A204.1 (cell line): ENCODE measurements around the gene CD74.
"Not testable (repeated sequence)": the region's sequence is repeated elsewhere in the genome, so short reads cannot be mapped to it uniquely, and the experiment has no call there.

Experiments
- FAIRE-seq: peaks from 2 replicates; lab custom pipeline; 2012; peaks lifted over from hg19 to GRCh38; lab: Jason Lieb, UNC

CD74 gene

DNA sequence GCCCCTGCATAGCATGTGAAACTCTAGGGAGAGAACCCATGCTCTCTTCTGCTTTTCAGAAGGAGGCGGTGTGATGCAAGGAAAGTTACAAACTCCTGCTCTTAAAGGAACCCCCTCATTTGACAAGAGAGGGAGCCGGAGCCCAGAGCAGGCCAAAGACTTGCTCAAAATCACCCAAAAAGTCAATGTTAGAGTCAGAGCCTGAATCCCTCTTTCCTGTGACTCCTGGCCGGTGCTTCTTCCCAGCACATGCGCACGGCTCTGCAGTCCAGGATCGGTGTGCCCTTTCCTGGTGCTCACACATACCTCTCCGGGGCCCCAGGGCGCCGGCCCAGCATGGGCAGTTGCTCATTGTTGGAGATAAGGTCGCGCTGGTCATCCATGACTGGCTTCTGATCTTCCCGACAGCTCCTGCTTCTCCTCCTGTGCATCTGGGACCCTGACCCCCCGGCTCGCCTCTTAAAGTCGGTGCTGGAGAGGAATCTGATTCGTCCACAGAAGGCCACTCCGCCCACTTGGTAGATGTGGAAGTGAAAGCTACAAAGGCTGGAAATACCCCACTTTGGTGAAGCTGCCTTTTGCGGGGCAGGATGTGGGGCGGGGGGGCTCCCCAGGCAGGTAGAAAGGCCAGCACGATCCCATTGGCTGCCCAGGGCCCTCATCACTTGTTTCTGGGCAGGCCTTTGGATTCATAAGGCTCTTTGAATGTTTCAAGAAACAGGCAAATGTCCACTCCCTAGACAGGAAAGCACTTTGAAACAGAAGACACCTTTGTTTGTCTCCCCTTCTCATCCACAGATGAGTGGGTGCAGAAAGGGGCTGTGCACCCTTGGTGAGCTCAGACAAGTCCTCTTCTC is at the start of gene CD74:
Gene CD74 (minus strand): TSS at position 592 of the 857 bp plus-strand sequence. CDS start 161 bp downstream, at position 431.
- FAIRE-seq = no peak

DNA sequence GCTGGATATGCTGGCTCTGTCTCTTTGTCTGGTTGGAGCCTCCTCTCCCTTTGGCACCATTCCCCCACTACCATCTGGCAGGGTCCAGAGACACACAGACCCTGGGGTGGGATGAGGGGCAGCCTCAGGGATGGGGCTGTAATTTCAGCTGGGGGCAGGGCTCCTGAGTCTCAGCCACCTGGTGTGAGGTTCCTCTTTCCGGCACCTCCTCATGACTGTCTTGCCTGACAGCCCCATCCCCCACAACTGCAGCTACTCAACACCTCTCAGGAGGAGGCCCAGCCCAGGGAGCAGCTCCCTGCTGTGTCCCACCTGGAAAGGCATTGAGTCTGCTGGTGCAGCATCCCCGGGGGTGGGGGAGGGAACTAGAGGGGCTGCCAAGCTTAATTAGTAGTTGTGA is 48.5 kb upstream of the CD74 start:
- FAIRE-seq = no peak

DNA sequence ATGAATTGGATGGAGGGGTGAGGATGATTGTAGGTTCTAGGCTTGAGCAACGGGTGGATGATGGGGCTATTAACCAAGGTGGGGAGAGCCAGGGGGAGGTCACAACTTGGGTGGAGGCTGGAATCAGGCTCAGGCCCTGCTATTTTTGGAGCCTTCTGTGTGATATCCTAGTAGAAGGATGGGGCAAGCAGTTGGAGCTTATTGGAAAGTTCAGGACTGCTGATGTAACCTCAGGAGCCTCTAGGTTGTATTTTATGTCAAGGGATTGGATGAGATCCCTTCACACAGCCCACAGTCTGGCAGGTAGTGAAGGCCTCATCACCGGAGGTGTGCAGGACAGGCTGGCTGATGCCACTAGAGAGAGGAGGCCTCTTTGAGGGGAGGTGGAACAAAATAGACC is 48.1 kb upstream of the CD74 start:
- no peak for FAIRE-seq

DNA sequence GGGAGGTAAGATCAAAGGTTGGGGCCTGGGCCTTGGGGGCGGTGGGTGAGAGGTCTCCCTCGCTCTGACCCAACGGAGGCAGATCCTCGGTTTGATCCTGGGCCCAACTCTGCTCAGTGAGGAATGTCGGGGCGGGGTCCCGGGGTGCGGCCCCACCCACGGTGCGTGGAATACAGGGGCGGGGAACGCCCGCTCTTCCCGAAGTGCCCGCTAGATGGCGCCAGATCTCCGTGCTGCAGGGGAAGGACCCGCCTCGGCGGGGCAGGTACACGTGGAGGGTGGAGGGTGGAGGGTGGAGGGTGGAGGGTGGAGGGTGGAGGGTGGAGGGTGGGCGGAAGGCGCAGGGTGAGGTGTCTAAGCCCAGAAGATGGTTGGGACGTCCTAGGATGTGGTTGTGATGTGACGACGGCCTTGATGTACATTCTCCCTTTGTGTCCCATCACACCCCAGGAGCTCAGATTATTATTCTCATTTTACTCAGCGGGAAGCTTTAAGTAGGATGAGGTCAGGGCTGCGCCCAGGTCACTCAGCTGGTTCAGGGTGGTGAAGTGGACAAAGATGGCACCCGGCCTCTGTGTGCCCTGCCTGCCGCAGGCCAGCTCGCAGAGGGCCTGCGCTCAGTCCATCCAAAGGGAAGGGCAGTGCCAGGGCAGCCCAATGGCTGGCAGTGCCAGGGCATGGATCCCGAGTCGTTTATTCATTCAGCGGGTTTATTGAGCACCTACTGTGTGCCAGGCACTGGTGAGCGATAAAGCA is 46.3 kb upstream of the CD74 start:
- no peak for FAIRE-seq

DNA sequence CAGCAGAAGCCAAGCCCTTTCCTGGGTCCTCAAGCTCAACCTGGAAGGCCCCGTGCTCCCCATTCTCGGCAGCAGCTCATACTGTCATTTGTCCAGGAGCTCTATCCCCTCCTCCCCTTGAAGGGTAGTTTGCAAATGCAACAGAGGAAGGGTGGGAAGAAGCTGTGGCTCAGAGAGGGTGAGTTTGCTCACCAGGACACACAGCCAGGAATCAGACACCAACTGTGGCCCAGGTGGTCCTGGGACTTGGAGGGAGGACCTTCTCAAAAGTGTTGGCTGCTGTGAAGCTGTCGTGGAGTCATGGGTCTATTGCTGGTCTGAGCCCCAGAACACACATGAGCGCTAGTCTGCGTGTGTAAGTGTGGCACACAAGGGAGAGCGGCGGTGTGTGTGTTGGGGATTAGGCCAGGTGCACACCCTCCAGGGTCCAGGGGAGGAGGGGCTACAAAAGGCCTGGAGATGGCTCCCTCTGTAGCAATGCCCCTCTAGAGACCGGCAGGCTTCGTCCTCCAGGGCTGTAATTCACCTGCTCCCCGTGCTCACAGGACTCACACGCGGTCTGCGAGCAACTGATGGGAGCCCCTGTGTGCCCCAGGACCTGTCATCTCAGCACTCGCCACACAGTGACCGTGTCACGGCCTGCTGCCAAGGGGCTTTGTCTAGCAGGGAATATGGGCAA is 45.0 kb upstream of the CD74 start:
- FAIRE-seq = no peak

DNA sequence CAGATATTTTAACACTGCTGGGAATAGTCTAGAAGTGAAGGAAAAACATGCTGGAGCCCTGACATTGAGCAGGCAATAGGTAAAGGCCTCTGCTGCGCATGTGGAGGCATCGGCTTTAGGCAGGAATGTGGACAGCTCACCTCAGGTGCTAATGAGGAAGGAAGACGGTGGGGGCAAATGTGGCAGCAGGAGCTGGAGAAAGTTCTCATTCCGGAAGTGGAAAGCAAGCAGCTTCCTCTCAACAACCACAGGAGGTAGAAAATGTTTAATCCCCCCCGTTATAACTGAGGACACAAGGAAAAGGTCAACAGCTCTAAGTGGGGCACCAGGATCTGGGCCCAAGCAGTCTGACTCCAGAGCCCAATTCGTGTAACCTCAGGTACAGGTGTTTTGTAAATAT is 44.4 kb upstream of the CD74 start:
- no peak for FAIRE-seq

DNA sequence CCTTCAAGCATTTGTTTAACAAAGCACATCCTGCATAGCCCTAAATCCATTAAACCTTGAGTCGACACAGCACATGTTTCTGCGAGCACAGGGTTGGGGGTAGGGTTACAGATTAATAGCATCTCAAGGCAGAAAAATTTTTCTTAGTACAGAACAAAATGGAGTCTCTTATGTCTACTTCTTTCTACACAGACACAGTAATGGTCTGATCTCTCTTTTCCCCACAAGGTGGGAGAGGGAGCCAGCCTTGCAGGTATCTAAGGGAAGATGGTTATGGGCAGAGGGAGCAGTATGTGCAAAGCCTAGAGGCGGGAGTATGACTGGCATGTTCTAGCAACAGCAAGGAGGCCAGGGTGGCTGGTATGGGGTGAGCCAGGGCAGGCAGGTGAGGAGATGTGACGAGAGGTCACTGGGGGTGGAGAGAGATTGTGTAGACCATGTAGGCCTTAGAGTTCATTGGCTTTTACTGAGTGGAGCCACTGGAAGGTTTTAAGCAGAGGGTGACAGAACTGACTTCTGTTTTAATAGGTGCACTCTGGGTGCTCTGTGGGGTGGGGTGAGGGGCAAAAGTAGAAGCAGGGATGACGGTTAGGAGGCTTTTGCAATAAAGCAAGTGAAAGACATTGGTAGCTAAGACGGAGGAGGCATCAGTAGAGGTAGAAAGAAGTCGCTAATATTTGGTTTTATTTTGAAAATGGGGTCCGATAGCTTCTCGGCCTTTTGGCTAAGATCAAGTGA is 42.0 kb upstream of the CD74 start:
- FAIRE-seq = no peak

DNA sequence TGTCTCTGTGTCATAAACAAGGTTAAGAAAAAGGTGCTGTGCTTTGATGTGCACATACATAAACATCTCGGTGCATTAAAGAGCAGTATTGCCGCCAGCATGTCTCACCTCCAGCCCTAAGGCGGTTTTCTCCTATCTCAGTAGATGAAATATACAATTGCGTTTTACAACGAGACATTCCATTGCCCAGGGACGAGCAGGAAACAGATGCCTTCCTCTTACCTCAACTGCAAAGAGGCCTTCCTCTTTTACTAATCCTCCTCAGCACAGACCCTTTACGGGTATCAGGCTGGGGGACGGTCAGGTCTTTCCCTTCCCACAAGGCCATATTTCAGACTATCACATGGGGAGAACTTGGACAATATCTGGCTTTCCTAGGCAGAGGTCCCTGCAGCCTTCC is 41.3 kb upstream of the CD74 start:
- FAIRE-seq = not testable (repeated sequence)

DNA sequence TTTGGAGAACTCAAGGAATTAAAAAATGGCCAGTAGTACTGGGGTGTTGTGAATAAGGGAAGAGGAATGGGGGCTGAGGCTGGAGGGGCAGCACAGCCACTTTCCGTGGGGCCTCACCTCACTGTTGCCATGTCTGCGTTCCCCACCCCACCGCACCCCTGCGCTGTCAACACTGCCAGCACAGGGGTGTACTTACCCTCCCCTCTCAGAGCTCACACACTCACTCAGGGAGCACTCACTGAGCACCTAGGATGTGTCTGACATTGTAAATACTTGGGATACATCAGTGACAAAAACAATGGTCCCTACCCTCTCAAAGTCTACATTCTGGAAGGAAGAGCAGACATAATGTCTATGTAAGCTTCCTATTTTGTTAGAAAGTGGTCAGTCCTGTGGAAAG is 40.2 kb upstream of the CD74 start:
- no peak for FAIRE-seq

DNA sequence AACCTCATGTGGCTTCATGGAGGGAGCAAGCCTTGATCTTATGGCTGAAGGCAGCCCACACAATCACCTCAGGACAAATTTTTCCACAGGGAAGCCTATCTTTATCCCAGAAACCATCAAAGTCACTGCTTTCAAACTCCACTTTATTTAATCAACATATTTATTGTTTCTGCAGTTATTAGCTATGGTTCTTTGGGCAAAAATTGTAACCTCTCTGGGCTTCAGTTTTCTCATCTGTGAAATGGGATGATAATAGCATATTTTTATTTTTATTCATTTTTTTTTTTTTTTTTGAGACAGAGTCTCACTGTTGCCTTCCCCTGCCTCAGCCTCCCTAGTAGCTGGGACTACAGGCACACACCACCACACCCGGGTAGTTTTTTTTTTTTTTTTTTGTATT is 38.9 kb upstream of the CD74 start:
- FAIRE-seq = no peak

DNA sequence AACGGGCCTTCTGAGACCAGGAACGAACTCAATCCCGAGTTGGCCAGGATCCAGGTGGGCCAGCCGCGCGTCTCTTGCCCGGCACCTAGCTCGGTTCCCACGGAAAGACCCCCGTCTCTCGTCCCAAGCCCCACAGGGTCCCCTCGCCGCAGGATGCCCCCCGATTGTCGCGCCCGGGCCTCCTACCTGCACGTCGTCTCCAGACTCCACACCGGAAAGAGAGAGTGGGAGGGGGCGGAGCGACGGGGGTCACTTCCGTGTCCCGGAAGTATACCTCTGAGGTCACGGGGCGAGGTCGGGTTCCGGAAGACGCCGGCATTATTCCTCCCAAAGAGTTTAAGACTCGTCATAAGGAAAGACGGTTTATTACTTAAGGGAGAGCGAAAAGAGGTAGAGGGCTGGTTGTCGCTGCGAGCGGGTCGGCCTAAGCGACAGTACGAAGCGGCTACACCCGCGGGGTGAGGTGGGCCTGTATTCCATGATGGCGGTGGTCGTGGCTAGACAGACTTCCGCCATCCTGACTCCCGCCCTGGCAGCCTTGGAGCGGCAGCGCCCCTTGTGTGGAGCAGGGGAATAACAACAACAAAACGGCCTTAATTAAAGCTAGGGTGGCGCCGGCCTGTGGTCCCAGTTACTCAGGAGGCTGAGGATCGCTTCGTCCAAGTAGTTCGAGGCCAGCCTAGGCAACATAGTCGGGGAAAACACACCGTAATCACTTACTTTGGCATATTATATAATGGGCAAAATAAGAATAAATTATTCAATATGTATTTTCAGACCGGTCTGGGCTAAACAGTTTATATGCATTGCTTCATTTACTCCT is 37.0 kb upstream of the CD74 start, which contains the start of gene RPS14:
Gene RPS14 (minus strand): TSS at position 223 of the 823 bp plus-strand sequence. CDS start 2,006 bp downstream, outside the sequence.
- no peak for FAIRE-seq

DNA sequence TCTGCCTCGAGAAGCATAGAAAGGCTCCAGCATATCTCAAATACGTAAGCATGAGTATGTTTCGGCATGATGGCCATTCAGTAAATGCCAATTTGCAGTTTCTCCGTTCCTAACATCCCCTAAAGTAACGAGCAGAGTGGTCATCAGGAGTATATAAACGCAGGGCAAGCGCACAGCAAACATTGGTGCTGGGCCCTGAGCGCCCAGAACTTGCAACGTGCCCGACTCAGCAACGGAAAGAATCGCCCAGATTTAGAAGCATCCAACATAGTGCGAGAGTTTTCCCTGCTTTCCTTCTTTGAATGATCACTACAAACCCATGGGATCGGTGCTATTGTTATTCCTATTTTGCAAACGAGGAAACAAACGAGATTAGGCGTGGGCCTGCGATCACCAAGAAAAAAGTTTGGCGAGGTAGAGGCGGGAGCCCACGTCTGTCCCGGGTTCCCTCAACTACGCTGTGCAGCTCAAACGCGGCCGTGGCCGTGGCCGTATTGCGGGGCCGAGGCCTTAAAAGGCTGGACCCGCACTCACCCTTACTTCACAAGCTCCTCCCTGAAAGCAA is 36.3 kb upstream of the CD74 start:
- no peak for FAIRE-seq

DNA sequence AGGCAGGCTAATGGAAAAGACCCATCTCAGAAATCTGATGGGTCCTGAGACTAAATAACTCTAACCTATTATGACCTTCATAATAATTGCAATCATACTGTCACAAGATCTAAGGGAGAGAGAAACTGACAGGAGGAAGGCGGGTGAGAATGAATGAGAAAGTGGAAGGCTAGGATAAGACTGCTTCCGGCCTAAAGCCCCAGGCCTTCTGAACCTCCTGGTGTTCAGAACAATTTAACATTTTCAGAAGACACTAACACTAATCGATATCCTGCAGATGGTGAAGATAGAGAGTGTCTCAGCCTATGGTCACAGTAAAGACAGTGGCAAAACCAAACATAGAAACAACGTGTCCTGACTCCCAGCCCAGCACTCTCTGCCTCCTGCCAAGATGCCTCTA is 35.6 kb upstream of the CD74 start:
- no peak for FAIRE-seq

DNA sequence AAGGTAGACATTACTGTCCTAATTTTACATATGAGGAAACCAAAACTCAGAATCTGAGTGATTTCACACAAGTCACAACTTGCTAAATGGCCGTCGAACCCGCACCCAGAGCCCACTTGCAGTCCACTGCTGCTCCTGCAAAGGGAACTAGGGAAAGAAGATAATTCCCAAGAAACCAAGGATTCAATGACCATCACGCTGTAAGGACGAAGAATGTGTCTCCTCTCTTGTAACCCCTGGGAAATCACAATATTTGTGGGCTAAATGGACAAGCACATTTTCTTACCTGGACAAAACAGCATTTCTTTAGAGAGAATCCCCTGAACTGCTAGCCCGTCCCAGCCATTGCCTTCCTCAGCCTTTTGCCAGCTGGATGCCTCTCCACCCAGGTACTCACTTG is 34.5 kb upstream of the CD74 start:
- FAIRE-seq = no peak

DNA sequence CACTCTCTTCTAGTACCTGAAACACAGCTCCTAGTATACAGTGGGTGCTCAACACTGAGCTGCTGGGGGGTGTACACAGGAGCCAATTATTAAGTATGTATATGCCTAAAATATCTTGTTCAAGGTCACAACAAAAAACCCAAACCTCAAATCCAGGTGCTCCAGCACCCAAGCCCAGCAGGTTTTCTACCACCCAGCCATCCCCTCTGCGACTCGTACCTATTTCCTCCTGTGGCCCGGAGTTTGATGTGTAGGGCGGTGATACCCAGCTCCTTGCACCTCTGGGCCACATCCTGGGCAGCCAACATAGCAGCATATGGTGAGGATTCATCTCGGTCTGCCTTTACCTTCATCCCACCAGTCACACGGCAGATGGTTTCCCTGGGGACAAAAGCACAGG is 33.9 kb upstream of the CD74 start:
- no peak for FAIRE-seq

DNA sequence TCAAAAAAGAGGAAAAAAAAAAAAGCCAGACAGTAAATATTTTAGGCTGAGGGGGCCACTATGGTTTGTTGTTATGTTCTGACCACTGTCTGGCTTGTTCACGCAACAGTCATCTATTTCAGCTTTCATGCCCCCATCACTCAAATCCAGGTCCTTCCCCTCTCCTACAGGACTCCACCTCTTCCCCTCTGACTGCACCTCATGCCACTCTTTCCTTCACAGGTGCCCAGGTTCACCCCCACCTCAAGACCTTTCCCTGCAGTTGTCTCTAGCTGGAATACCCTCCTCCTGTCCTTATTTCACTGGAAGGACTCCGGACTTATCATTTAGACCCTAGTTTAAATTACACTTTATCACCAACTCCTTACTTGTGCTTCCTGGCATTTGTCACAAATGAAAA is 33.4 kb upstream of the CD74 start:
- FAIRE-seq = no peak

DNA sequence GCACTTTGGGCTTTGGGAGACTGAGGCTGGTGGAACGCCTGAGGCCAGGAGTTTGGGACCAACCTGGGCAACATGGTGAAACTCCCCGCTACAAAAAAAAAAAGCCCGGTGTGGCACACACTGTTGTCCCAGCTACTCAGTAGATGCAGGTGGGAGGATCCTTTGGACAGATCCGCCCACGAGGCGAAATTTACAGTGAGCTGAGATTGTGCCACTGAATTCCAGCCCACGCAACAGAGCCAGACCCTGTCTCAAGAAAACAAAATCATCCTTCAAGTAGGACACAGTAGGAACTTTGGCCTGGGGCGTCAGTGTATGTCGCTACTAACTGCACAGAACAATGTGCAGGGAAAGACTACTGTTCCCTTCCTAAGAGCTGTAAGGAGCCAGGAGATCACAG is 32.1 kb upstream of the CD74 start:
- no peak for FAIRE-seq

DNA sequence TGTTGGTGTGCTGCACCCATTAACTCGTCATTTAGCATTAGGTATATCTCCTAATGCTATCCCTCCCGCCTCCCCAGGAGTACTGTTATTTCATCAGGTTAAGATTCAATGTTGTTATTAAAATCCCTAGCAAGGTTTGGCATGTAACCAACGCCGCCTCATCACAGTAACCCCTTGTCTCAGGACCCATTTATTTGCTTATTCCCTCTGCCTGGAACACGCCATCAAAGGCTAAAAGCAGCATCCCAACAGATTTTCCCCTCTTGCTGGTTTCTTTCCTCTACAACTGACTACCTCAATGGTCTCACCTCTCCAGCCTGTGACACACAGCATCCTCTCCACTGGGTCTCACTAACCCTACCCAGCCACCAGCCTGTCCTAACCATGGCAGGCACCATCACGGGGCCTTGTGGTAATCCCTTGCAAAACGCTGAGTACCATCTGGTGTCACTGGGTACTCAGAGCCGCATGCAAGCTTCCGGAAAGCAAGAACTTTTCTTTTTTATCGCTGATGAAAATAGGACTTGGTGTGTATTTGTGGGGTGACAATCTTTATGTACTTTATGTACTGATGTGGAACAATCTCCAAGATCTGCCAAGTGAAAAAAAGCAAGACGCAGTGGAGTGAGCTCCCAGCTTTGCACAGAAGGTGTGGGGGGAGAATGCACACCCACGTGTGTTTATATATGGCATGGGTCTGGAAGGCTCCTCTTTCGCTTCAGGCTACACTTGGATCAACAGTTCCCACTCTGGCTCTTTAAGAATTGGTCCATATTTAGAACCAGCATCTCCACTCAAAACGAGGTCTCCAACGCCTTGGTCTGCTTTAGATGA is 30.7 kb upstream of the CD74 start:
- no peak for FAIRE-seq

DNA sequence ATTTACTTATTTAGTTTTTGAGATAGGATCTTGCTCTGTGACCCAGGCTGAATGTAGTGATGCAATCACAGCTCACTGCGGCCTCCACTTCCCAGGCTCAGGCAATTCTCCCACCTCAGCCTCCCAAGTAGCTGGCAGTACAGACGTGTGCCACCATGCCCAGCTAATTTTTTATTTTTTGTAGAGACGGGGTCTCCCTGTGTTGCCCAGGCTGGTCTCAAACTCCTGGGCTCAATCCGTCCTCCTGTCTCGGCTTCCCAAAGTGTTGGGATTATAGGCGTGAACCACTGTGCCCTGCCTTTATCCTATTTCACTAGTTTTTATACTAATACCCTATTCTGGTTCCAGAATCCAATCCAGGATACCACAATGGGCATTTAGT is 30.0 kb upstream of the CD74 start:
- FAIRE-seq = no peak
